NCI-H524 treated with DMSO at 0.1 percent for 48 hours (cell line): ENCODE measurements around the gene TCEA3.

Experiments
- DNase-seq: peaks from one replicate; lab custom pipeline; 2025; lab: John Stamatoyannopoulos, UW

TCEA3 gene

GRCh38 chr1:23446661-23447310 is 22.2 kb upstream of the TCEA3 start:
- DNase-seq: no peak

GRCh38 chr1:23444596-23445390 is 20.2 kb upstream of the TCEA3 start:
- DNase-seq: no peak

- DNase-seq: no peak
These were observed 19.6 kb upstream of the TCEA3 start for GRCh38 chr1:23444104-23444533.

GRCh38 chr1:23442751-23443150 is 18.2 kb upstream of the TCEA3 start:
- DNase-seq: no peak

- DNase-seq: no peak
These were observed 17.0 kb upstream of the TCEA3 start for GRCh38 chr1:23441446-23442148.

GRCh38 chr1:23438545-23438944 is 14.0 kb upstream of the TCEA3 start:
- DNase-seq: no peak

GRCh38 chr1:23437355-23437664 is 12.8 kb upstream of the TCEA3 start:
- no peak for DNase-seq

GRCh38 chr1:23436520-23437354 is 12.2 kb upstream of the TCEA3 start:
- DNase-seq: no peak

- DNase-seq: no peak
These were observed 9.8 kb upstream of the TCEA3 start for GRCh38 chr1:23434260-23434775.

GRCh38 chr1:23433122-23433521 is 8.6 kb upstream of the TCEA3 start:
- no peak for DNase-seq

- DNase-seq: no peak
These were observed 6.9 kb upstream of the TCEA3 start for GRCh38 chr1:23431431-23431830.

GRCh38 chr1:23430803-23431202 is 6.3 kb upstream of the TCEA3 start:
- DNase-seq: no peak

GRCh38 chr1:23428136-23428905 is 3.8 kb upstream of the TCEA3 start:
- DNase-seq: no peak

GRCh38 chr1:23427550-23427949 is 3.0 kb upstream of the TCEA3 start:
- no peak for DNase-seq

GRCh38 chr1:23426828-23427227 is 2.3 kb upstream of the TCEA3 start:
- no peak for DNase-seq

GRCh38 chr1:23425193-23425494 is 596 bp upstream of the TCEA3 start:
- DNase-seq: no peak

GRCh38 chr1:23423415-23424292 is 894 bp downstream of the TCEA3 start:
- no peak for DNase-seq

- no peak for DNase-seq
These were observed 1.6 kb downstream of the TCEA3 start for GRCh38 chr1:23422941-23423340.

- DNase-seq: no peak
These were observed 2.2 kb downstream of the TCEA3 start for GRCh38 chr1:23422241-23422877.

- no peak for DNase-seq
These were observed 2.8 kb downstream of the TCEA3 start for GRCh38 chr1:23421753-23422240.
